Mesenteric fat pad (tissue), 1 donor: ENCODE data around the gene FAM13B. TPM values are rescaled to one million over a fixed set of nuclear protein-coding genes. Genes with fewer than 3 reads are reported as not detected.
"Not testable (repeated sequence)": the region's sequence is repeated elsewhere in the genome, so short reads cannot be mapped to it uniquely, and the experiment has no call there.

Experiments used
- DNase-seq: peaks from one replicate; pipeline ENCODE4 v3.0.0-alpha.2; 2020; ENCODE audit warnings: low spot score
- total RNA-seq: library from RNA; stranded (reverse); fragmentation: NEBNext Ultra II Directional; extraction: Animal tissue kit (Norgen Biotek cat#: 25700); gene quantifications from one replicate; pipeline ENCODE4 v1.2.1, GENCODE V29; 2021
- donor health status: DM: yes; HTN: yes; CAD: no.

The FAM13B gene
- total RNA-seq, 1 donor from 2014 or later = 39.3 TPM

- DNase-seq = no peak
These were observed 43.5 kb downstream of the FAM13B start for GRCh38 chr5:137989419-137989818.

- DNase-seq = no peak
These were observed 57.7 kb downstream of the FAM13B start for GRCh38 chr5:137975208-137975607.

- not testable (repeated sequence) for DNase-seq
These were observed 62.5 kb downstream of the FAM13B start for GRCh38 chr5:137970384-137970783.

GRCh38 chr5:137960819-137961218 lies 72.1 kb downstream of the FAM13B start:
- DNase-seq = no peak

- DNase-seq = no peak
These were observed 72.7 kb downstream of the FAM13B start for GRCh38 chr5:137960141-137960540.

- no peak for DNase-seq
These were observed 73.4 kb downstream of the FAM13B start for GRCh38 chr5:137959488-137959887.

- DNase-seq = no peak
These were observed 74.9 kb downstream of the FAM13B start for GRCh38 chr5:137957948-137958347.

- no peak for DNase-seq
These were observed 78.6 kb downstream of the FAM13B start for GRCh38 chr5:137954131-137954879.

GRCh38 chr5:137945825-137946224 lies 87.1 kb downstream of the FAM13B start:
- no peak for DNase-seq

GRCh38 chr5:137944280-137944679 lies 88.6 kb downstream of the FAM13B start:
- DNase-seq = not testable (repeated sequence)

- DNase-seq = no peak
These were observed 93.5 kb downstream of the FAM13B start for GRCh38 chr5:137939331-137939730.

GRCh38 chr5:137938751-137939143 lies 94.1 kb downstream of the FAM13B start:
- no peak for DNase-seq

GRCh38 chr5:137937994-137938750 lies 94.7 kb downstream of the FAM13B start:
- DNase-seq = no peak

GRCh38 chr5:137935694-137936093 lies 97.2 kb downstream of the FAM13B start:
- DNase-seq = no peak

GRCh38 chr5:137935190-137935589 lies 97.7 kb downstream of the FAM13B start:
- DNase-seq = no peak

- no peak for DNase-seq
These were observed 99.4 kb downstream of the FAM13B start for GRCh38 chr5:137933491-137933911.

- no peak for DNase-seq
These were observed 100.1 kb downstream of the FAM13B start for GRCh38 chr5:137932800-137933199.

GRCh38 chr5:137923856-137924255 lies 109.0 kb downstream of the FAM13B start:
- no peak for DNase-seq

- DNase-seq = no peak
These were observed 110.9 kb downstream of the FAM13B start for GRCh38 chr5:137921931-137922330.

GRCh38 chr5:137916923-137917322 lies 116.0 kb downstream of the FAM13B start:
- DNase-seq = no peak

GRCh38 chr5:137914758-137915157 lies 118.1 kb downstream of the FAM13B start:
- no peak for DNase-seq

GRCh38 chr5:137902408-137903133 lies 130.3 kb downstream of the FAM13B start:
- no peak for DNase-seq
